Activated B cell treated with CpG ODN at 0.5 μM for 24 hours (primary cell): ENCODE measurements around the gene SHLD1. TPM values are rescaled to one million over a fixed set of nuclear protein-coding genes. Genes with fewer than 3 reads are reported as not detected.

ENCODE experiments used
- ATAC-seq: fragments of 200-7000 bp; cut with Tn5 transposase; one replicate; pipeline ENCODE4 v1.10.0; 2021; ENCODE audit warnings: low read depth, mild to moderate bottlenecking, moderate library complexity
- CTCF ChIA-PET: fragments of 350-600 bp; sonication (Branson Sonifier 250); formaldehyde crosslinking; loops from one replicate; lab custom pipeline; 2021; ENCODE audit warnings: antibody characterized with exemption; lab: Charles Lee
- POLR2A ChIA-PET: fragments of 350-600 bp; sonication (Branson Sonifier 250); formaldehyde crosslinking; loops from one replicate; lab custom pipeline; 2021; ENCODE audit warnings: antibody characterized with exemption; lab: Charles Lee
- DNase-seq: peaks from one replicate; pipeline ENCODE4 v3.0.0; 2022
- H3K27ac Mint-ChIP-seq: one replicate; pipeline ENCODE4 v1.8.0; 2020; ENCODE audit warnings: mixed read lengths
- H3K27me3 Mint-ChIP-seq: one replicate; pipeline ENCODE4 v1.8.0; 2021; ENCODE audit warnings: mixed read lengths
- H3K36me3 Mint-ChIP-seq: one replicate; pipeline ENCODE4 v1.8.0; 2021; ENCODE audit warnings: low read depth, mixed read lengths
- H3K4me1 Mint-ChIP-seq: one replicate; pipeline ENCODE4 v1.8.0; 2021; ENCODE audit warnings: mixed read lengths
- H3K4me3 Mint-ChIP-seq: one replicate; pipeline ENCODE4 v1.8.0; 2020; ENCODE audit warnings: mild to moderate bottlenecking, mixed read lengths
- H3K9me3 Mint-ChIP-seq: one replicate; pipeline ENCODE4 v1.8.0; 2020; ENCODE audit warnings: mixed read lengths
- CTCF ChIP-seq: fragments of 200-600 bp; IDR thresholded peaks from one replicate; pipeline ENCODE4 v1.8.0; 2022; ENCODE audit warnings: antibody characterized with exemption, mild to moderate bottlenecking
- intact Hi-C: fragments of 100-400 bp; cut with micrococcal nuclease; formaldehyde crosslinking; loops from one replicate; pipeline ENCODE4 v1.15.1; 2024
- total RNA-seq: library from RNA; stranded (reverse); gene quantifications from 2 replicates; pipeline ENCODE4 v1.2.3, GENCODE V29; 2022

SHLD1 gene
- total RNA-seq, 1 donor from 2014 or later: 15.0 TPM

GRCh38 chr20:5809495-5809894, 59.3 kb downstream of the SHLD1 start:
- Mint-ChIP-seq H3K4me1 (peaks cover 15% of the 10 kb centered on the region), H3K27ac (no peak overlapping the region)
- POLR2A ChIA-PET: no interaction called here

GRCh38 chr20:5810800-5811422, 60.7 kb downstream of the SHLD1 start:
- Mint-ChIP-seq H3K9me3 (no peaks in the 10 kb centered on the region), H3K4me3 (no peak overlapping the region), H3K27ac (no peak overlapping the region), H3K4me1 (peaks cover 9% of the 10 kb centered on the region), H3K27me3 (no peaks in the 10 kb centered on the region), H3K36me3 (peaks cover 27% of the 10 kb centered on the region)
- ChIA-PET CTCF (no interaction called here), POLR2A (no interaction called here)
- TF ChIP-seq CTCF: no peak
- ATAC-seq (no peak), DNase-seq (no peak)
- intact Hi-C loops: no loop called here

More at GRCh38 chr20:5809495-5809894, 59.3 kb downstream of the SHLD1 start:
- no peak for TF ChIP-seq CTCF
- Mint-ChIP-seq H3K27me3 (no peaks in the 10 kb centered on the region), H3K9me3 (no peaks in the 10 kb centered on the region), H3K4me3 (no peak overlapping the region), H3K36me3 (peaks cover 23% of the 10 kb centered on the region)
- CTCF ChIA-PET: no interaction called here
- DNase-seq: no peak
- ATAC-seq: no peak
- intact Hi-C loops: no loop called here

- ATAC-seq (no peak), DNase-seq (no peak)
- intact Hi-C loops: no loop called here
- Mint-ChIP-seq H3K9me3 (no peaks in the 10 kb centered on the region), H3K36me3 (peaks cover 29% of the 10 kb centered on the region), H3K4me3 (no peak overlapping the region), H3K27me3 (no peaks in the 10 kb centered on the region), H3K4me1 (peaks cover 10% of the 10 kb centered on the region), H3K27ac (no peak overlapping the region)
- ChIA-PET POLR2A (no interaction called here), CTCF (no interaction called here)
- TF ChIP-seq CTCF: no peak
Observed at GRCh38 chr20:5811746-5812145, 61.5 kb downstream of the SHLD1 start.

- ATAC-seq (no peak), DNase-seq (no peak)
- Mint-ChIP-seq H3K27ac (no peak overlapping the region), H3K4me1 (peaks cover 27% of the 10 kb centered on the region), H3K4me3 (no peak overlapping the region), H3K9me3 (no peaks in the 10 kb centered on the region), H3K27me3 (no peaks in the 10 kb centered on the region), H3K36me3 (peaks cover 18% of the 10 kb centered on the region)
- POLR2A ChIA-PET: no interaction called here
- intact Hi-C loops: loop anchor here (2.0 kb wide), 1 partner anchor 20 kb away; no protein-coding TSS in a partner anchor
- no peak for TF ChIP-seq CTCF
- CTCF ChIA-PET: interaction anchor here (1.2 kb wide), 1 partner anchor 24 kb away, joined by 3 read pairs; no protein-coding TSS in a partner anchor
Observed at GRCh38 chr20:5818346-5818681, 68.1 kb downstream of the SHLD1 start.

GRCh38 chr20:5820738-5821137, 70.5 kb downstream of the SHLD1 start:
- CTCF ChIA-PET: interaction anchor here (1.0 to 1.7 kb wide), 2 partner anchors 32 to 291 kb away, joined by 3 to 4 read pairs; no protein-coding TSS in a partner anchor
- Mint-ChIP-seq H3K36me3 (peaks cover 18% of the 10 kb centered on the region), H3K27me3 (no peaks in the 10 kb centered on the region), H3K27ac (no peak overlapping the region), H3K4me1 (peaks cover 34% of the 10 kb centered on the region), H3K4me3 (no peak overlapping the region), H3K9me3 (no peaks in the 10 kb centered on the region)
- ATAC-seq (no peak), DNase-seq (no peak)
- no peak for TF ChIP-seq CTCF
- POLR2A ChIA-PET: no interaction called here
- intact Hi-C loops: no loop called here
